Measurements from ENCODE around the gene VGF.
"Not testable (repeated sequence)": the region's sequence is repeated elsewhere in the genome, so short reads cannot be mapped to it uniquely, and the experiment has no call there.

The VGF gene

DNA sequence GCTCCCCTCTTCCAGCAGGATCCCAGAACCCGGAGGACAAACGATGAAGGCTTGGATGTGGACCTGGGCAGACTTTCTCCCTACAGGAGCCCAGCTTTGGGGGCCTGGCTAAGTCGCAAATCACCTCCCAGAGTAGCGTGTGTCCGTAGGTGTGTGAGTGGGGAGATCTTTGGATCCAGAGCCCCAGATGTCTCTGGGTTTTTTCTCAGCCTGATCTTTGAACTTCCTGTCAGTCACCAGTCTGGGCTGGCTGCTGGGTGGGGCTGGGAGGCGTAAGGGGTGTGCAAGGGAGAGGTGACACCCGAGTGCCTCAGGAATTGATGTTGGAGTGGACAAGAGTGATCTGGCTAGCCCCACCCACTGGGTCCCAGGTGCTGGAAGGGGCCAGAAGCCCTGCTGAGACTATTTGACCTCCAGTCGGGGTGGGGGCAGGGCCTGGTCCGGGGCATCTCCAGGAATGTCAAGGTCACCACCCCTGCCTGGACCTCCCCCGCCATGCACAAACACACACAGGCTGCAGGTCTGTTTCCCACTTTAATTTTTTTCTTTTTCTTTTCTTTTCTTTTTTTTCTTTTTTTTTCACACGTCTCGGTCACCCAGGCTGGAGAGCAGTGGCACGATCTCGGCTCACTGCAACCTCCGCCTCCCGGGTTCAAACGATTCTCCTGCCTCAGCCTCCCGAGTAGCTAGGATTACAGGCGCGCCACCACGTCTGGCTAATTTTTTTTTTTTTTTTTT, 35.7 kb upstream of the VGF start, which contains the start of gene MOGAT3:
MOGAT3 (minus strand) TSS at position 175 of the 738 bp plus-strand sequence. CDS start 182 bp downstream, outside the sequence.
- TF ChIP-seq CTBP1 (IDR thresholded peaks at IDR 0.05; ENCODE audit: borderline replicate concordance) = no peak
- TF ChIP-seq SUZ12 (IDR thresholded peaks at IDR 0.05) = no peak
- no peak for TF ChIP-seq FOXA1 (IDR thresholded peaks at IDR 0.05)
- no peak for TF ChIP-seq SP1 (IDR thresholded peaks at IDR 0.05)
- no peak for TF ChIP-seq FOXK2 (IDR thresholded peaks at IDR 0.05)
- TF ChIP-seq LEF1 (IDR thresholded peaks at IDR 0.05; ENCODE audit: borderline replicate concordance) = no peak
- TF ChIP-seq ARNT (IDR thresholded peaks at IDR 0.05) = no peak
- TF ChIP-seq, protein P1, sequence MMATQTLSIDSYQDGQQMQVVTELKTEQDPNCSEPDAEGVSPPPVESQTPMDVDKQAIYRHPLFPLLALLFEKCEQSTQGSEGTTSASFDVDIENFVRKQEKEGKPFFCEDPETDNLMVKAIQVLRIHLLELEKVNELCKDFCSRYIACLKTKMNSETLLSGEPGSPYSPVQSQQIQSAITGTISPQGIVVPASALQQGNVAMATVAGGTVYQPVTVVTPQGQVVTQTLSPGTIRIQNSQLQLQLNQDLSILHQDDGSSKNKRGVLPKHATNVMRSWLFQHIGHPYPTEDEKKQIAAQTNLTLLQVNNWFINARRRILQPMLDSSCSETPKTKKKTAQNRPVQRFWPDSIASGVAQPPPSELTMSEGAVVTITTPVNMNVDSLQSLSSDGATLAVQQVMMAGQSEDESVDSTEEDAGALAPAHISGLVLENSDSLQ (IDR thresholded peaks at IDR 0.05) = no peak
- TF ChIP-seq BHLHE40 (IDR thresholded peaks at IDR 0.05; ENCODE audit: borderline replicate concordance) = no peak
- no peak for TF ChIP-seq TARDBP (IDR thresholded peaks at IDR 0.05)
- TF ChIP-seq HDGF (IDR thresholded peaks at IDR 0.05; ENCODE audit: borderline replicate concordance) = no peak
- TF ChIP-seq L3MBTL2 (conservative IDR thresholded peaks at IDR 0.05) = no peak
- no peak for TF ChIP-seq ZNF384 (IDR thresholded peaks at IDR 0.05)
- TF ChIP-seq ELF4 (IDR thresholded peaks at IDR 0.05) = no peak
- TF ChIP-seq FOXM1 (IDR thresholded peaks at IDR 0.05; ENCODE audit: borderline replicate concordance) = no peak
- TF ChIP-seq NFRKB (IDR thresholded peaks at IDR 0.05) = no peak
- ChIA-PET CTCF (interaction anchor here (2.0 kb wide), 1 partner anchor 57 kb away, joined by 5 read pairs; no protein-coding TSS in a partner anchor), POLR2A (interaction anchor here (0.6 to 0.9 kb wide), 2 partner anchors 17 to 19 kb away, joined by 3 read pairs; partner anchors contain the start of genes PLOD3 and ZNHIT1)
- DNase-seq (ENCODE audit: extremely low spot score) = no peak

DNA sequence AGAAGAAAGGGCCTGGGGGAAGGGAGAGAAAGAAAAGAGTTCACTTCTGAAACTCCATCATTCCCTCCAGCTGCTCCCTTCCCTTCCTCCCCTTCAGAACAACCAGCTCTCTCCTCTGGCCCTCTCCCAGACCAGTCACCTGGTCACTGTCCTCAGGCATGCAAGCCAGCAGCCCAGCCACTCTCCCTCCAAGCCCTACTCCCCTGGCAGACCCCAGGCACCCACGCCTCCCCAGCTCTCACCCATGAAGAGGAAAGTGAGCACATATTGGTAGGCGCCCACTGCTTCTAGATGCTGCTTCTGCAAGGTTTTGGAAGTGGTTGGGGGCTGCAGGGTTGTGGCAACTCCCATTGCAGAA, 35.1 kb upstream of the VGF start:
- ChIA-PET CTCF (interaction anchor here (0.6 to 2.0 kb wide), 4 partner anchors 18 to 82 kb away, joined by 3 to 5 read pairs (median 3); partner anchors contain the start of gene ZNHIT1), POLR2A (interaction anchor here (0.6 to 0.9 kb wide), 2 partner anchors 17 to 18 kb away, joined by 3 read pairs; partner anchors contain the start of genes PLOD3 and ZNHIT1)
- TF ChIP-seq NFRKB (IDR thresholded peaks at IDR 0.05) = no peak
- no peak for TF ChIP-seq FOXM1 (IDR thresholded peaks at IDR 0.05; ENCODE audit: borderline replicate concordance)
- no peak for TF ChIP-seq FOXA1 (IDR thresholded peaks at IDR 0.05)
- TF ChIP-seq, protein P1 (IDR thresholded peaks at IDR 0.05) = no peak
- TF ChIP-seq LEF1 (IDR thresholded peaks at IDR 0.05; ENCODE audit: borderline replicate concordance) = no peak
- TF ChIP-seq ARNT (IDR thresholded peaks at IDR 0.05) = no peak
- TF ChIP-seq CTBP1 (IDR thresholded peaks at IDR 0.05; ENCODE audit: borderline replicate concordance) = no peak
- DNase-seq (ENCODE audit: extremely low spot score) = no peak

DNA sequence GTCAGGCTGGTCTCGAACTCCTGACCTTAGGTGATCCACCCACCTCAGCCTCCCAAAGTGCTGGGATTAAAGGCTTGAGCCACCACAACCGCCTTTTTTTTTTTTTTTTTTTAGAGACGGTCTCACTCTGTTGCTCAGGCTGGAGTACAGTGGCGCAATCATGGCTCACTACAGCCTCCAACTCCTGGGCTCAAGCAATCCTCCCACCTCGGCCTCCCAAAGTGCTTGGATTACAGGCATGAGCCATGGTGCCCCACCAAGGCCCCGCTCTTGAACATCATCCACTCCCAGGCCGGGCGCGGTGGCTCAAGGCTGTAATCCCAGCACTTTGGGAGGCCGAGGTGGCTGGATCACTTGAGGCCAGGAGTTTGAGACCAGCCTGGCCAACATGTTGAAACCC, 34.2 kb upstream of the VGF start:
- POLR2A ChIA-PET; DNase-seq (ENCODE audit: extremely low spot score): not testable (repeated sequence)
- CTCF ChIA-PET = interaction anchor here (1.1 to 1.3 kb wide), 2 partner anchors 19 to 62 kb away, joined by 3 read pairs; partner anchors contain the start of gene ZNHIT1

DNA sequence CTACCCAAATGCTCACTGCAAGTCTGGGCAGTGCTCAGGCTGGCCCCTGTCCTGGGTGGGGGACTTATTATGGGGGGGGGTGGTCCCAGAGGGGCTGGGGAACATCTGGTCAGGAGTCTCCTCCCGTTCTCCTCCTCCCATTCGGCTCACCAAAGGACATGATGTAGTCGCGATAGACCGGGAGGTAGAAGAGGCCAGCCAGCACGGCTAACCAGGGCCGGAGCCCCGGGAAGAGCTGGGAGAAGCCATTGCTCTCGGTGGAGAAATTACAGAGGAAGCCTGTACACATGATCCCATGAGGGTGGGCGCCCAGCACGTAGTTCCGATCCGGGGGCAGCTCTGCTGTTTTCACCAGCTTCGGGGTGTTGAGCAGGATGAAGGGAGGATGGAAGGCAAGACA, 33.1 kb upstream of the VGF start:
- POLR2A ChIA-PET = interaction anchor here (0.6 kb wide), 1 partner anchor 12 kb away, joined by 3 read pairs; no protein-coding TSS in a partner anchor
- TF ChIP-seq L3MBTL2 (conservative IDR thresholded peaks at IDR 0.05) (no peak), FOXM1 (IDR thresholded peaks at IDR 0.05; ENCODE audit: borderline replicate concordance) (no peak), ZNF384 (IDR thresholded peaks at IDR 0.05) (no peak), ELF4 (IDR thresholded peaks at IDR 0.05) (no peak), CTBP1 (IDR thresholded peaks at IDR 0.05; ENCODE audit: borderline replicate concordance) (no peak), BHLHE40 (IDR thresholded peaks at IDR 0.05; ENCODE audit: borderline replicate concordance) (no peak), SUZ12 (IDR thresholded peaks at IDR 0.05) (no peak), TARDBP (IDR thresholded peaks at IDR 0.05) (no peak), ARNT (IDR thresholded peaks at IDR 0.05) (no peak), HDGF (IDR thresholded peaks at IDR 0.05; ENCODE audit: borderline replicate concordance) (no peak), SP1 (IDR thresholded peaks at IDR 0.05) (no peak), LEF1 (IDR thresholded peaks at IDR 0.05; ENCODE audit: borderline replicate concordance) (no peak), FOXK2 (IDR thresholded peaks at IDR 0.05) (no peak), FOXA1 (IDR thresholded peaks at IDR 0.05) (no peak), NFRKB (IDR thresholded peaks at IDR 0.05) (no peak)
- TF ChIP-seq, protein P1 (IDR thresholded peaks at IDR 0.05) = no peak
- no peak for DNase-seq (ENCODE audit: extremely low spot score)
- CTCF ChIA-PET = no interaction called here

DNA sequence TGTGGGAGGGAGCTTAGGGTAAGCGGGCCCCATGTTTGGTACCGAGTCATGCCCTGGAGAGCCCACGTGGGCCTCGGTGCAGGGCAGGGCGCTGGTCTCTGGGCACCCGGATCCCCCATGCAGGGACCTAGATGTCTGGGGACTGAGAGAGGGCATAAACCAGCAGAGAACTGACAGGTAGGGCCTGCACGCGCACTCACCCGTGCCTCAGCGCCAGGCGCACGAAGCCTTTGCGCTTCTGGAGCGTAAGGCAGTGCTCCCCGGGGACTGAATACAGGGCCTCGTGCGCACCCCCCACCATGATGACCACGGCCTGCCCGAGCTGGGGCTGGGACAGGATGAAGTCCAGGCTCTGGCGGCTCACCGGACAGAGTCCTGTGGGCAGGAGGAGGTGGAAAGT, 32.6 kb upstream of the VGF start:
- ChIA-PET CTCF (no interaction called here), POLR2A (no interaction called here)
- DNase-seq (ENCODE audit: extremely low spot score) = no peak
- TF ChIP-seq SP1 (IDR thresholded peaks at IDR 0.05) = no peak
- no peak for TF ChIP-seq L3MBTL2 (conservative IDR thresholded peaks at IDR 0.05)
- no peak for TF ChIP-seq FOXK2 (IDR thresholded peaks at IDR 0.05)
- TF ChIP-seq FOXA1 (IDR thresholded peaks at IDR 0.05) = no peak
- TF ChIP-seq FOXM1 (IDR thresholded peaks at IDR 0.05; ENCODE audit: borderline replicate concordance) = no peak
- TF ChIP-seq, protein P1 (IDR thresholded peaks at IDR 0.05) = no peak
- TF ChIP-seq NFRKB (IDR thresholded peaks at IDR 0.05) = no peak

Data from HEK293T (cell line).